Measurements from ENCODE around the gene CNNM1. TPM values are rescaled to one million over a fixed set of nuclear protein-coding genes. Genes with fewer than 3 reads are reported as not detected.

The CNNM1 gene
- total and polyA plus RNA-seq, 12 donors = 0.07 to 2.0 (median 1.2) TPM; not detected in 1

- DNase-seq = no peak
- 43 to 76% (median 50%) methylated on average over 3 of the region's 3 CpGs for WGBS, 4 donors
- intact Hi-C loops (cut with DNase I) = no loop called here
Observed at GRCh38 chr10:99357691-99358090, 28.5 kb downstream of the CNNM1 start.

GRCh38 chr10:99358101-99358500 is 28.9 kb downstream of the CNNM1 start:
- TF ChIP-seq POLR2A (IDR thresholded peaks at IDR 0.05) (no peak), CTCF (IDR thresholded peaks at IDR 0.05) (no peak)
- Histone ChIP-seq H3K9me3 (replicated peaks in 1 of 3) (no peaks in the 10 kb centered on the region), H3K4me1 (replicated peaks in 1 of 2) (no peaks in the 10 kb centered on the region), H3K27ac (no peak overlapping the region), H3K4me3 (no peak overlapping the region), H3K36me3 (replicated peaks in 1 of 2) (no peaks in the 10 kb centered on the region), H3K27me3 (no peaks in the 10 kb centered on the region)
- no peak for DNase-seq
- intact Hi-C loops (cut with DNase I) = no loop called here
- WGBS, 4 donors = 58 to 69% (median 67%) methylated on average over 1 of the region's 1 CpG

More at GRCh38 chr10:99357691-99358090, 28.5 kb downstream of the CNNM1 start:
- Histone ChIP-seq H3K36me3 (replicated peaks in 1 of 2) (no peaks in the 10 kb centered on the region), H3K27me3 (no peaks in the 10 kb centered on the region), H3K4me1 (replicated peaks in 1 of 2) (no peaks in the 10 kb centered on the region), H3K9me3 (replicated peaks in 1 of 3) (no peaks in the 10 kb centered on the region), H3K4me3 (no peak overlapping the region), H3K27ac (no peak overlapping the region)
- TF ChIP-seq POLR2A (IDR thresholded peaks at IDR 0.05) (no peak), CTCF (IDR thresholded peaks at IDR 0.05) (no peak)

- 64 to 85% (median 74%) methylated on average over 5 of the region's 5 CpGs for WGBS, 4 donors
- no peak overlapping the region for H3K27ac ChIP-seq
- DNase-seq = no peak
- no peak overlapping the region for H3K4me3 ChIP-seq
- H3K4me1 ChIP-seq (replicated peaks in 1 of 2) = no peaks in the 10 kb centered on the region
- intact Hi-C loops (cut with DNase I) = no loop called here
- no peaks in the 10 kb centered on the region for H3K9me3 ChIP-seq (replicated peaks in 1 of 3)
- no peaks in the 10 kb centered on the region for H3K36me3 ChIP-seq (replicated peaks in 1 of 2)
- H3K27me3 ChIP-seq = no peaks in the 10 kb centered on the region
- TF ChIP-seq CTCF (IDR thresholded peaks at IDR 0.05) (no peak), POLR2A (IDR thresholded peaks at IDR 0.05) (no peak)
Observed at GRCh38 chr10:99360934-99361333, 31.8 kb downstream of the CNNM1 start.

GRCh38 chr10:99364125-99364524 is 35.0 kb downstream of the CNNM1 start:
- intact Hi-C loops (cut with DNase I) = no loop called here
- TF ChIP-seq POLR2A (IDR thresholded peaks at IDR 0.05) = no peak
- no peak for TF ChIP-seq CTCF (IDR thresholded peaks at IDR 0.05)
- H3K27ac ChIP-seq = no peak overlapping the region
- no peaks in the 10 kb centered on the region for H3K4me1 ChIP-seq (replicated peaks in 1 of 2)
- no peaks in the 10 kb centered on the region for H3K36me3 ChIP-seq (replicated peaks in 1 of 2)
- H3K4me3 ChIP-seq = no peak overlapping the region
- DNase-seq = no peak
- H3K9me3 ChIP-seq (replicated peaks in 1 of 3) = no peaks in the 10 kb centered on the region
- no peaks in the 10 kb centered on the region for H3K27me3 ChIP-seq
- 76 to 86% (median 81%) methylated on average over 4 of the region's 4 CpGs for whole genome bisulfite sequencing, 4 donors
